BJ (cell line): ENCODE results near the gene AOAH. TPM values are rescaled to one million over a fixed set of nuclear protein-coding genes. Genes with fewer than 3 reads are reported as not detected.

Experiments used
- CTCF ChIA-PET: fragments of 350-600 bp; formaldehyde crosslinking; extraction: SDS; loops from one replicate; lab custom pipeline; 2021; ENCODE audit warnings: antibody characterized with exemption, inconsistent platforms; lab: Yijun Ruan, JAX
- POLR2A ChIA-PET: fragments of 300-600 bp; sonication (Branson Sonifier 250); formaldehyde crosslinking; extraction: SDS; loops from one replicate; lab custom pipeline; 2021; ENCODE audit warnings: antibody characterized with exemption; lab: Charles Lee
- DNase-seq: peaks from one replicate; pipeline ENCODE4 v3.0.0-alpha.2; 2011; ENCODE audit warnings: low read depth
- H3K27me3 ChIP-seq: 2 replicates; pipeline ENCODE4 v1.6.0; 2011; ENCODE audit warnings: low read length; ENCODE audit not compliant: control insufficient read depth, insufficient read depth
- H3K36me3 ChIP-seq: 2 replicates; pipeline ENCODE4 v1.5.1; 2011; ENCODE audit warnings: low read length; ENCODE audit not compliant: control insufficient read depth, insufficient read depth
- H3K4me3 ChIP-seq: 2 replicates; pipeline ENCODE4 v1.5.1; 2011; ENCODE audit warnings: low read depth, mild to moderate bottlenecking, control low read depth, low read length
- CTCF ChIP-seq: IDR thresholded peaks from 2 replicates; pipeline ENCODE4 v1.5.1; 2011; ENCODE audit warnings: low read depth, mild to moderate bottlenecking, control low read depth, inconsistent platforms, low read length, moderate library complexity; ENCODE audit not compliant: insufficient read depth
- polyA minus RNA-seq: library from RNA; depleted of rRNA, polyadenylated mRNA; stranded (reverse); fragments of >200 nt; gene quantifications from 2 replicates; pipeline ENCODE4 v1.2.3, GENCODE V29; 2011; rRNA and poly(A)+ RNA removed
- polyA plus RNA-seq: library from polyadenylated mRNA; depleted of rRNA; stranded (reverse); fragments of >200 nt; gene quantifications from 2 replicates; pipeline ENCODE4 v1.2.3, GENCODE V29; 2011; rRNA removed

AOAH gene
- polyA plus RNA-seq (not detected in 2 replicates), polyA minus RNA-seq (not detected in 2 replicates)

- no peak within 1 kb of the TSS for H3K4me3 ChIP-seq
- no peaks in the 10 kb centered on the region for H3K27me3 ChIP-seq
- no peak for DNase-seq
- no peak for TF ChIP-seq CTCF
- H3K36me3 ChIP-seq, result no peaks in the 10 kb centered on the region
- CTCF ChIA-PET, result no interaction called here
- POLR2A ChIA-PET, result no interaction called here
These were observed at the start of gene AOAH for GRCh38 chr7:36723951-36724664. Gene AOAH, minus strand, starts transcription at chr7:36724494. Its CDS starts 346 bp downstream, at chr7:36724148.

- no peak overlapping the region for H3K4me3 ChIP-seq
- DNase-seq, result no peak
- H3K36me3 ChIP-seq, result no peaks in the 10 kb centered on the region
- no peaks in the 10 kb centered on the region for H3K27me3 ChIP-seq
- ChIA-PET POLR2A (no interaction called here), CTCF (no interaction called here)
- TF ChIP-seq CTCF, result no peak
These were observed 42.2 kb upstream of the AOAH start for GRCh38 chr7:36766451-36766850.

- Histone ChIP-seq H3K27me3 (no peaks in the 10 kb centered on the region), H3K36me3 (no peaks in the 10 kb centered on the region), H3K4me3 (no peak overlapping the region)
- POLR2A ChIA-PET, result no interaction called here
- TF ChIP-seq CTCF, result no peak
- CTCF ChIA-PET, result no interaction called here
- no peak for DNase-seq
These were observed 41.3 kb upstream of the AOAH start for GRCh38 chr7:36765605-36766004.

- CTCF ChIA-PET, result no interaction called here
- Histone ChIP-seq H3K4me3 (no peak overlapping the region), H3K36me3 (no peaks in the 10 kb centered on the region), H3K27me3 (no peaks in the 10 kb centered on the region)
- TF ChIP-seq CTCF, result no peak
- DNase-seq, result no peak
- POLR2A ChIA-PET, result no interaction called here
These were observed 40.6 kb upstream of the AOAH start for GRCh38 chr7:36764929-36765328.

GRCh38 chr7:36763132-36763816 lies 39.0 kb upstream of the AOAH start:
- no peak for DNase-seq
- H3K36me3 ChIP-seq, result no peaks in the 10 kb centered on the region
- no peak overlapping the region for H3K4me3 ChIP-seq
- POLR2A ChIA-PET, result no interaction called here
- H3K27me3 ChIP-seq, result no peaks in the 10 kb centered on the region
- CTCF ChIA-PET, result no interaction called here
- no peak for TF ChIP-seq CTCF
